Immature natural killer cell (primary cell): ENCODE results near the gene PPP2R5C. TPM values are rescaled to one million over a fixed set of nuclear protein-coding genes. Genes with fewer than 3 reads are reported as not detected.

Experiments used
- DNase-seq, 3 donors: peaks; one replicate each; pipeline ENCODE4 v3.0.0; 2022; ENCODE audit warnings: mixed read lengths in 1 of 3
- H3K27ac Mint-ChIP-seq, 6 donors: one replicate each; pipeline ENCODE4 v1.8.0; 2020; ENCODE audit warnings: mixed read lengths in 6 of 6, mild to moderate bottlenecking in 5 of 6, inconsistent platforms in 4 of 6, moderate library complexity in 3 of 6
- H3K27me3 Mint-ChIP-seq, 3 donors: one replicate each; pipeline ENCODE4 v1.8.0; 2020 to 2021; ENCODE audit warnings: low read depth in 3 of 3, mild to moderate bottlenecking in 3 of 3, mixed read lengths in 3 of 3, moderate library complexity in 3 of 3, inconsistent platforms in 1 of 3
- H3K36me3 Mint-ChIP-seq, 3 donors: one replicate each; pipeline ENCODE4 v1.8.0; 2020; ENCODE audit warnings: mixed read lengths in 3 of 3, inconsistent platforms in 2 of 3, mild to moderate bottlenecking in 2 of 3
- H3K4me1 Mint-ChIP-seq, 2 donors: one replicate each; pipeline ENCODE4 v1.8.0; 2020; ENCODE audit warnings: inconsistent platforms in 2 of 2, mild to moderate bottlenecking in 2 of 2, mixed read lengths in 2 of 2, moderate library complexity in 1 of 2
- H3K4me3 Mint-ChIP-seq, 5 donors: one replicate each; pipeline ENCODE4 v1.8.0; 2020; ENCODE audit warnings: mild to moderate bottlenecking in 5 of 5, mixed read lengths in 5 of 5, inconsistent platforms in 3 of 5, moderate library complexity in 3 of 5
- H3K9me3 Mint-ChIP-seq, 6 donors: one replicate each; pipeline ENCODE4 v1.8.0; 2020; ENCODE audit warnings: mild to moderate bottlenecking in 6 of 6, mixed read lengths in 6 of 6, inconsistent platforms in 4 of 6, moderate library complexity in 3 of 6
- polyA plus RNA-seq, 3 donors: library from polyadenylated mRNA; unstranded; fragments of 300-500 nt; fragmentation: Illumina TruSeq; gene quantifications; one replicate each; pipeline ENCODE4 v1.2.3, GENCODE V29; 2021

PPP2R5C gene
- polyA plus RNA-seq, 3 donors from 2014 or later, result 214 to 250 (median 236) TPM

DNA sequence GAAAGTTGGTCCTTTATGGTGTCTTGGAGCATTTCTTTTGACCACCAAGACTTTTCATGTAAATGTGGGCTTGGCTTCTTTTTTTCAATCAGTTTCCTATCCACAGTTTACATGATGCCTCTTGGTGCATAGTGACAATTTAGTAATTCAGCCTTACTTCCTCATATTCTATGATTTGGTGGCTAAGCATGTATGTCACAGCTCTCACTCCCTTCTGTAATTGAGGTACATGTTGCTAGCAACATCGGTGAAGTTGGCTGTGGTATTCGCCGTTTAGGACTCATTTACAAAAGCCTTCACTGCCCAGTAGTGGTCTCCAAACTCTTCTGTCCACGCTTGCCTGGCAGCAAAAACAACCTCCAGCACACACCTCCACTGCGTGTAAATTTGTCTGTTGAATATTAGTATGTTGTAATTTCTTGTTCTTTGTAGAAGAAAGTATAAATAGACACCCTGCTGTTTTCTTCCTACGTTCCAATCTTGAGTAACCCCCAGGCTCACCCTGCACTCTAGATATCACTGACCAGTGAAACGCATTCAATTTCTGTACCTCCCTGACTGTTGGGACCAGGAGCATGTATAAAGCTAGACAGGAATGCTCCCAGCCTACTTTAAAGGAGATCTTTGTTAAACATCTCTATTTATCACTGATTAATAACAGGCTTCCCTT is 90.4 kb downstream of the PPP2R5C start:
- Mint-ChIP-seq H3K9me3 (no peaks in the 10 kb centered on the region), H3K36me3 (peaks cover 0 to 7% (median 4%) of the 10 kb centered on the region in 3 donors), H3K4me3 (peak overlapping the region; percentile 9 to 57 (median 20)), H3K27ac (peak overlapping the region; percentile 74 to 94 (median 90)), H3K27me3 (peaks cover 0 to 3% (median 0%) of the 10 kb centered on the region in 3 donors), H3K4me1 (peaks cover 86 to 99% of the 10 kb centered on the region in 2 donors)
- DNase-seq, result no peak

DNA sequence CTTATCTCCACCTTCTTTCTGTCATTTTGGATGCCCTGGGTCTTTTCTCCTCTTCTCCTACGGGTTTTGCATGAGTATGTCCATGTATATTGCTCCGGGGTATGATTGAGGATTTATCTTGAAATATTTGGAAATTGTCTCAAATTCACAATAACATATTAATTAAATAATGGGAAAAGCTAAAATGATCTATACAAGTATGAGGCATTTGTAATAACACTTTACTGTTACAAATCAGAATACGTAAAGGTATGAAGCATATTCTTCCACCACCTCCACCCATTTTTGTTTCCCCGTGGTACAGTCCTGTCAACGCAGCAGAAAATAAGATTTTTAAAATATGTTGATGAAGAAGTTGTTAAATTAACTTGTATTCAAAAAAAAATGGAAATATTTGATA is 91.3 kb downstream of the PPP2R5C start:
- peaks cover 0 to 11% (median 4%) of the 10 kb centered on the region in 3 donors for H3K36me3 Mint-ChIP-seq
- peaks cover 88 to 99% of the 10 kb centered on the region in 2 donors for H3K4me1 Mint-ChIP-seq
- peak overlapping the region in 1 of 5 donors; percentile 48 for H3K4me3 Mint-ChIP-seq
- peak overlapping the region; percentile 49 to 82 (median 70) for H3K27ac Mint-ChIP-seq
- H3K27me3 Mint-ChIP-seq, result peaks cover 0 to 3% (median 0%) of the 10 kb centered on the region in 3 donors
- no peak for DNase-seq
- H3K9me3 Mint-ChIP-seq, result no peaks in the 10 kb centered on the region

DNA sequence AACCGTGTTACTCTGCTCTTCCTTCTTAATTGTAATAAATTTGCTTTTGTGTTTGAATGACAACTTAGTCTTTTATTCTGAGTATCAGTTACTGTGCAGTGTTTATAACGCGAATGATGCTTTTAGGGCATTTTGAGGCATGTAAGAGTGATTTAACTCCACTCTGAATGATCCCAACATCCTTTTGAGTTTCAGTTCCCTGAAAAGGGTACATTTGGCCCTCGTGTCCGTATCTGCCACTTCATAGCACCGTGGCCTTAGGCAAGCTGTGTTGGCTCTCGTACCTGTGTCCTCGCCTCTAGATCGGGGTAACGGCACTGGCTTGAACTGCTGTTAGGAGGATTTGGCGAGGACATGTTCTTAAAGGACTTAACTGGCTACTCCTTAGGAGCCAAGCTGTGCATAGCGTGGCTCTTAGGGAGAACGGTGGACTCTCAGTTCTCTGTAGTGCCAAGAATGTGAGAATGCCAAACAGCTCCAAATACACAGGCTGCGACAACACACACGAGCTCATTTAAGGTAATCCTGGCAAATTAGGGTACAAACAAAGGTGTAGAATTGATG is 92.0 kb downstream of the PPP2R5C start:
- Mint-ChIP-seq H3K4me1 (peaks cover 85 to 99% of the 10 kb centered on the region in 2 donors), H3K27ac (peak overlapping the region; percentile 71 to 95 (median 92)), H3K36me3 (peaks cover 0 to 11% (median 4%) of the 10 kb centered on the region in 3 donors), H3K4me3 (peak overlapping the region in 3 of 5 donors; percentile 34 to 81 (median 51)), H3K27me3 (peaks cover 0 to 3% (median 0%) of the 10 kb centered on the region in 3 donors), H3K9me3 (no peaks in the 10 kb centered on the region)
- no peak for DNase-seq

DNA sequence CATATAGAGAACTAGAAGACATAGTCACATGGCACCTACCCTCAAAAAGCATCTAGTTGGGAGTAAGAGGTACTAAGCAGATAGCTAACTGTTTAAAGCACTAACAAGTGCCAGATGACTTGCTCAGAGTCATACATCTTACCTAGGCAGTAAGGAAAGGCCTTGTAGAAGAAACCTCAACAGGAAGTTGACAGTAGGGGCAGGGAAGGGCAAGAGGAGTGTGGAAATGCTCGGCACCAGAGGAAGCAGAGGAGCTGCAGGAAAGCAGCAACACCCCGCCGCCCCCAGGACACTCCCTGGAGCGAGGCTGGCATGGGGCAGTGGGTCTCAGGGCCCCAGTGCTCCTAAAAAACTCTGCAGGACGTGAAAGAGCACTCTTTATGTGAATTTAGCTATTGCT is 92.9 kb downstream of the PPP2R5C start:
- peaks cover 4 to 18% (median 7%) of the 10 kb centered on the region in 3 donors for H3K36me3 Mint-ChIP-seq
- H3K9me3 Mint-ChIP-seq, result no peaks in the 10 kb centered on the region
- H3K27ac Mint-ChIP-seq, result peak overlapping the region; percentile 79 to 95 (median 92)
- peak overlapping the region; percentile 48 to 81 (median 76) for H3K4me3 Mint-ChIP-seq
- peaks cover 0 to 3% (median 0%) of the 10 kb centered on the region in 3 donors for H3K27me3 Mint-ChIP-seq
- no peak for DNase-seq
- H3K4me1 Mint-ChIP-seq, result peaks cover 85 to 99% of the 10 kb centered on the region in 2 donors

DNA sequence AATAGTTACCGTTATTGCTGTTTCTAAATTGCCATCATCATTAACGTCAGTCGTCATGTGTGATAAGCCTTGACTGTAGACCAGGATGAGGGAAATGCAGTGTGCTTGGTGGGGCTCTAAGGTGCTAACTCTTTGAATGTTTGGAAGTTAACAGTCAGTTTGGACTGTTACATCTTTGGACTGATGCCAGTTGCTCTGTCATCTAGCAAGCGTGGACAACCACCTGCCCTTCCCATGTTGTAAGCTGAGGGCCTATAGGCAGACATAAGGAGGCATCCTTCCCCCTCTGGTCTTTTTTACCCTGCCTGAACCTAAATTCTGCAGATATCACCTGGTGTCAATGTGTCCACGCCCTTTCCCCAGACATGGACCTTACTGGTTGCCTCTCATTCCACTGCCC is 94.4 kb downstream of the PPP2R5C start:
- DNase-seq, result no peak
- Mint-ChIP-seq H3K9me3 (no peaks in the 10 kb centered on the region), H3K27me3 (peaks cover 0 to 5% (median 2%) of the 10 kb centered on the region in 3 donors), H3K36me3 (peaks cover 12 to 32% (median 15%) of the 10 kb centered on the region in 3 donors), H3K27ac (peak overlapping the region; percentile 74 to 93 (median 86)), H3K4me1 (peaks cover 85 to 99% of the 10 kb centered on the region in 2 donors), H3K4me3 (peak overlapping the region in 1 of 5 donors; percentile 44)

DNA sequence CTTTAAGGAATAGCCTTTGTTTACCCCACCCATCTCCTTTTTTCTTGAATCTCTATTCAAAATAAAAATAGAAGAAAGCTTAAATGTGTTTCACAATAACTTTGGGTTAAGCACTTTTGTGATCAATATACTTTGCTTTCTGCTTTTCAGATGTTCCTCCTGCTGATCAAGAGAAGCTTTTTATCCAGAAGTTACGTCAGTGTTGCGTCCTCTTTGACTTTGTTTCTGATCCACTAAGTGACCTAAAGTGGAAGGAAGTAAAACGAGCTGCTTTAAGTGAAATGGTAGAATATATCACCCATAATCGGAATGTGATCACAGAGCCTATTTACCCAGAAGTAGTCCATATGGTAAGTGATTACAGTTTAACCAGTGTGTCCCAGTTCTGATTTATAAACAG is 95.0 kb downstream of the PPP2R5C start:
- Mint-ChIP-seq H3K27ac (peak overlapping the region; percentile 74 to 93 (median 88)), H3K27me3 (peaks cover 0 to 5% (median 2%) of the 10 kb centered on the region in 3 donors), H3K9me3 (no peaks in the 10 kb centered on the region)

DNA sequence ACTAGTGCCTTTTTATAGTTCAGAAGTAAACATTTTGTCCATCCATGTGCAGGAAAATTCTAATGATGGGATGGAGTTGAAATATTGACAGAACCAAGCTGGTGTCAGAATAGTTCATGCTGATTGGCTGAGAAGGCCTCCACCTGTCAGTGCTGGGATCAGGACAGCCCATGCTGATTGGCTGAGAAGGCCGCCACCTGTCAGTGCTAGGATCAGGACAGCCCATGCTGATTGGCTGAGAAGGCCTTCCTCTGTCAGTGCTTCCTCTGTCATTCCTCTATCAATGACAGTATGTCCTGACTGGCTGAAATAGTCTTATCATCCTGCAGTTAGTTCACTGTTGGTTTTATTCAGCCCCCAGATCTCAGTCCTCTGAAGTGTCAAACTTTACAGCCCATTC is 95.7 kb downstream of the PPP2R5C start:
- no peak for DNase-seq
- peak overlapping the region; percentile 74 to 94 (median 76) for H3K27ac Mint-ChIP-seq
- H3K9me3 Mint-ChIP-seq, result no peaks in the 10 kb centered on the region
- peaks cover 83 to 98% of the 10 kb centered on the region in 2 donors for H3K4me1 Mint-ChIP-seq
- H3K27me3 Mint-ChIP-seq, result peaks cover 0 to 5% (median 2%) of the 10 kb centered on the region in 3 donors
- no peak overlapping the region for H3K4me3 Mint-ChIP-seq
- peaks cover 12 to 35% (median 22%) of the 10 kb centered on the region in 3 donors for H3K36me3 Mint-ChIP-seq

More for the DNA sequence above, 95.0 kb downstream of the PPP2R5C start:
- Mint-ChIP-seq H3K4me3 (no peak overlapping the region), H3K4me1 (peaks cover 85 to 99% of the 10 kb centered on the region in 2 donors), H3K36me3 (peaks cover 12 to 34% (median 20%) of the 10 kb centered on the region in 3 donors)
- DNase-seq, result no peak

DNA sequence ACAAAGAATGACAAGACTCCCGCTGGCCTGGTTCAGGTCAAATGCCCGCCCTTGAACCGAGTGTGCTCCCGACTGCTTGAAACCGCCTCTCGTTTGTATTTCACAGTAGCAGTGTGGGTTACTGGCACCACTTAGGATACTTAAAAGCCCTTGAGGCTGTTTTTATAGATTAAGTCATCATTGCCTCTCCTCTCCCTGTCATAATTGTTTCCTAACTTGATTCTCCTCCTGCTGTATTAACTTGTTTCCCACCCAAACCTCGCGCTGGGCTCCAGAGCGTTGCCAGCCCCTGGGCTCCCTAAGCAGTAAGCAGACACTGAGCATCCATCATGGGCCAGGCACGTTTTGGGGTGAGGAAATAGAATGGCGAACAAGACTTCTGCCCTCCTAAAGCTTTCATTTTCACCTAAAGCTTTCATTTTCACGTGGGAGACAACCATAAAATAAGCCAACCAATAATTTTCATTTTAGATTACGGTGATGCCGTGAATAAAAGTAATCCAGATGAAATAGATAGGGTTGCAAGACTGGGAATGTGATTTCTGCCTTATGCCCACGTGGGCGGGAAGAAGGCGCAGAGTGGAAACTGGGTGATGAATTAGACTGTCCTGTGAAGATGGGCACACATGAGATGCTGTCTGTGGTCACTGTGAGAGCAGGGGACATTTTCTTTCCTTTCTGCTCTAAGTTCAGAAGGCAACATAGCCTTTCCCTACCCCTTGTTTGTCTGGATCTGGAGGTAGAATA is 97.5 kb downstream of the PPP2R5C start:
- Mint-ChIP-seq H3K4me1 (peaks cover 77 to 93% of the 10 kb centered on the region in 2 donors), H3K27ac (peak overlapping the region; percentile 90 to 97 (median 94)), H3K27me3 (peaks cover 0 to 5% (median 2%) of the 10 kb centered on the region in 3 donors), H3K36me3 (peaks cover 12 to 39% (median 29%) of the 10 kb centered on the region in 3 donors), H3K4me3 (peak overlapping the region; percentile 22 to 67 (median 42)), H3K9me3 (no peaks in the 10 kb centered on the region)
- no peak for DNase-seq

DNA sequence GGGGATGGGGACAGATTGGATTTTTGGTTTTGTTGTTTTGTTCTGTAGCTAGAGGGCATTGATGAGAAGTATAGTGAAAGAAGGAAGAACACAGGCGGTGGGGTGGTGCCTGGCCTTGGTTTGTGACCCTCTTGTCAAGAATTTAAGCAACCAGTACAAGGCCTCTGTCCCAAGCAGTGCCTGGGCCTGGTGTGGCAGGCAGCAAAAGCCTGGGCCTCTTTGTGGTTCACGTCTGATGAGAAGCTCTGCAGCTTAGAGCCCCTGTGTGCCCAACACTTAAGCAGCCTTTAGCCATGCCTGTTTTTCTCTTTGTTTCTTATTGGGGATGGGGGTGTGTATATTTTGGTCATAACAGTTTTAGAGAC is 98.0 kb downstream of the PPP2R5C start:
- Mint-ChIP-seq H3K36me3 (peaks cover 12 to 39% (median 31%) of the 10 kb centered on the region in 3 donors), H3K27ac (peak overlapping the region; percentile 90 to 97 (median 94)), H3K9me3 (no peaks in the 10 kb centered on the region), H3K4me1 (peaks cover 77 to 93% of the 10 kb centered on the region in 2 donors), H3K27me3 (peaks cover 0 to 2% (median 2%) of the 10 kb centered on the region in 3 donors), H3K4me3 (peak overlapping the region; percentile 22 to 67 (median 42))
- no peak for DNase-seq

DNA sequence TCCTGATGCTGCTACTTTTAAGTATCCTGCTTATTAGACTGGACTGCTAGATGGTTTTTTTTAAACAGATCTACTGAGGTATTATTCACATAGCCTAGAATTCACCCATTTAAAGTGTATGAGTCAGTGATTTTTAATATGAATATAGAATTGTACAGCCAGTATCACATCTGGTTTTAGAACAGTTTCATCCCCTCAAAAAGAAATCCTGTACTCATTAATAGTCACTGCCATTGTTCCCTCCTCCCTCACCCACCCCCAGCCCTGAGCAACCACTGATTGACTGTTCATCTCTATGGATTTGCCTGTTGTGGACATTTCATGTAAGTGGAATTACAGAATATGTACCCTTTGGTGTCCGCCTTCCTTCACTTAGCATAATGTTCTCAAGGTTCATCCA is 98.4 kb downstream of the PPP2R5C start:
- H3K27ac Mint-ChIP-seq, result peak overlapping the region; percentile 90 to 97 (median 94)
- H3K9me3 Mint-ChIP-seq, result no peaks in the 10 kb centered on the region
- H3K27me3 Mint-ChIP-seq, result peaks cover 0 to 3% (median 2%) of the 10 kb centered on the region in 3 donors
- H3K4me1 Mint-ChIP-seq, result peaks cover 79 to 93% of the 10 kb centered on the region in 2 donors
- no peak for DNase-seq
- peaks cover 12 to 41% (median 31%) of the 10 kb centered on the region in 3 donors for H3K36me3 Mint-ChIP-seq
- peak overlapping the region in 4 of 5 donors; percentile 7 to 64 (median 26) for H3K4me3 Mint-ChIP-seq

DNA sequence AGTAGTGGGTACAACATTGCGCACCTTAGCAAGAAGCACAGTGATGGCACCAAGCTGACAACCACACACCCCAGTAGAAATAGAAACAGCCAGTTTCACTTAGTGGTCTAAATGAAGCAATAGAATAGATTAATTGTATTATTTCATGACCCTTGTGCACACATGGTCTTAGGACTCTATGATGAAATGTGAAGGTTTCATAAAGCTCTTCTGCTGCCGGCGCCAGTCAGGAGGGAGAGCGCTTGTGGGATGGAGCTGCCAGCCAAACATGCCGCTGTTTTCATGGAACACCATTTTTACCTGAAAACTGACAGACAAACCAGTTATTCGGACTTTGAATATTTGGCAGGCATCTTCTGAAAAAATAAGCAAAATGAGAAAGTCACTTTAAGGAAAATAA is 100.0 kb downstream of the PPP2R5C start:
- Mint-ChIP-seq H3K27me3 (peaks cover 0 to 3% (median 2%) of the 10 kb centered on the region in 3 donors), H3K4me3 (no peak overlapping the region), H3K4me1 (peaks cover 68 to 90% of the 10 kb centered on the region in 2 donors), H3K27ac (peak overlapping the region; percentile 28 to 90 (median 70)), H3K36me3 (peaks cover 12 to 45% (median 31%) of the 10 kb centered on the region in 3 donors), H3K9me3 (no peaks in the 10 kb centered on the region)
- DNase-seq, result no peak

DNA sequence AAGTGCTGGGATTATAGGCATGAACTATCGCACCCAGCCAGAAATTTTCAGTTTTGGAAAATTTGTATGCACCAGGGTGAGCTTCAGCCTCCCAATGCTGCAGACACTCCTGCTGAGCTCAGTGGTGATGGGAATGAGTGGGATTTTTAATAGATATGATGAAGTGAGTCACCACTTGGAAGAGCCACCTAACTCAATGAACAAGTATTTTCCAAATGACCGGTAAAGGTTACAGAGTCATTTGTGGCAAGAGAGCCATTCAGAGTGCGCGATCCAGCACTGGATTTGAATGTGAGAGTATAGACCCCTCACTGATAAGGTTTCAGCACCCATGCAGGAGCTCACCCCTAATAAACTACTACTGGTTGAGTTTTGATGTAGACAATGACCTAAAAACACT is 100.7 kb downstream of the PPP2R5C start:
- H3K4me3 Mint-ChIP-seq, result no peak overlapping the region
- H3K27me3 Mint-ChIP-seq, result peaks cover 0 to 3% (median 2%) of the 10 kb centered on the region in 3 donors
- no peak for DNase-seq
- peak overlapping the region; percentile 60 to 81 (median 68) for H3K27ac Mint-ChIP-seq
- H3K4me1 Mint-ChIP-seq, result peaks cover 62 to 83% of the 10 kb centered on the region in 2 donors
- H3K36me3 Mint-ChIP-seq, result peaks cover 12 to 40% (median 31%) of the 10 kb centered on the region in 3 donors
- H3K9me3 Mint-ChIP-seq, result no peaks in the 10 kb centered on the region

DNA sequence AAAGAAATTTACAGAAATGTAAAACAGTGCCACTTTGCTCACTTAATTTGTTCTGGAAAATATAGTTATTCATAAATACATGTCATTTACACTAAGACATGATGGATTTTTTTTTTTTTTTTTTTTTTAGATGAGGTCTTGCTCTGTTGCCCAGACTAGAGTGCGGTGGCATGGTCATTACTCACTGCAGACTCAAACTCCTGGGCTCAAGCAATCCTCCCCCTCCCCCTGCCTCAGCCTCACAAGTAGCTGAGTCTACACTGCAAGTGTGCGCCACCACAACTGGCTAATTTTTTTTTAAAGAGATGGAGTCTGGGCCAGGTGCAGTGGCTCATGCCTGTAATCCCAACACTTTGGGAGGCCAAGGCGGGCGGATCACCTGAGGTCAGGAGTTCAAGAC is 101.2 kb downstream of the PPP2R5C start:
- Mint-ChIP-seq H3K27ac (peak overlapping the region; percentile 60 to 81 (median 68)), H3K4me1 (peaks cover 57 to 80% of the 10 kb centered on the region in 2 donors), H3K9me3 (no peaks in the 10 kb centered on the region), H3K4me3 (no peak overlapping the region), H3K36me3 (peaks cover 13 to 34% (median 31%) of the 10 kb centered on the region in 3 donors), H3K27me3 (peaks cover under 1 to 3% (median 2%) of the 10 kb centered on the region in 3 donors)
- no peak for DNase-seq
